ENCODE data around the gene POLR3C.

POLR3C gene

GRCh38 chr1:145858238-145858900 lies 34.4 kb downstream of the POLR3C start:
- no peak for DNase-seq (ENCODE audit: extremely low read depth, insufficient read length)
- H3K4me3 ChIP-seq (replicated peaks; ENCODE audit: low read depth, low read length) = peak overlapping the region; percentile 90
- TF ChIP-seq CTCF (IDR thresholded peaks at IDR 0.05; ENCODE audit: insufficient read depth, low read length, poor library complexity, severe bottlenecking) = no peak
- H3K36me3 ChIP-seq (ENCODE audit: control insufficient read depth, insufficient read depth, low read length) = peaks cover 5% of the 10 kb centered on the region
- no peaks in the 10 kb centered on the region for H3K27me3 ChIP-seq (replicated peaks; ENCODE audit: control insufficient read depth, insufficient read depth, low read length)

- H3K36me3 ChIP-seq (ENCODE audit: control insufficient read depth, insufficient read depth, low read length) = peaks cover 1% of the 10 kb centered on the region
- H3K27me3 ChIP-seq (replicated peaks; ENCODE audit: control insufficient read depth, insufficient read depth, low read length) = no peaks in the 10 kb centered on the region
- peak within 1 kb of the TSS; percentile 90 for H3K4me3 ChIP-seq (replicated peaks; ENCODE audit: low read depth, low read length)
- peak; percentile 96 for DNase-seq (ENCODE audit: extremely low read depth, insufficient read length)
- no peak for TF ChIP-seq CTCF (IDR thresholded peaks at IDR 0.05; ENCODE audit: insufficient read depth, low read length, poor library complexity, severe bottlenecking)
Measured at GRCh38 chr1:145858901-145859490, 35.0 kb downstream of the POLR3C start, which contains the start of gene PIAS3. TSS of gene PIAS3 (minus strand) at chr1:145859081. CDS start at chr1:145858990, 91 bp downstream.

DNA sequence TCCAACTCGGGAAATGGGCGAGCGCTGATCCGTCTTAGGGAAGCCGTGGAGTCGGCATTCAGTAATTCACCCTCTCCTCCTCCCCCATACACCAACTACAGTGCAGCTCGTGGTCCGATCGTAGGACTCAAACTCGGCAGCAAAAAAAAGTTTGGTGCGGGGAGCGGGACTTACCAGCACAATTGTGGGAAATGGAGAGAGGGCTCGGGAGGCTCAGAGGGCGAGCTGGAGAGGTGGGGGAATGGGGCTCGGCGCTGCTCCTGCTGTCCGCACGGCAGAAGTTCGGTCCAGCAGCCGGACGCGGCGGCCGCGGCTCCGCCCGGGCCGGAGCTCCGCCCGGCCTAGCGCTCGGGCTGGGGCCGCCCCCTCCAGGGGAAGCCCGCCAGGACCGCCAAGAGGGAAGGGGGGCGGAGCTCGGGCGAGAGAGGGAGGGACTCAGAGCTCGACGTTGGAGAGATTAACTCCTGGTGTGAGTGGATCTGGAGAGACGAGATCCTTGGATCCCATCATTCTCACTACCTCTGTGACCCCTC lies 35.6 kb downstream of the POLR3C start:
- Histone ChIP-seq H3K27me3 (replicated peaks; ENCODE audit: control insufficient read depth, insufficient read depth, low read length) (no peaks in the 10 kb centered on the region), H3K4me3 (replicated peaks; ENCODE audit: low read depth, low read length) (peak overlapping the region; percentile 90), H3K36me3 (ENCODE audit: control insufficient read depth, insufficient read depth, low read length) (peaks cover 1% of the 10 kb centered on the region)
- TF ChIP-seq CTCF (IDR thresholded peaks at IDR 0.05; ENCODE audit: insufficient read depth, low read length, poor library complexity, severe bottlenecking) = no peak
- DNase-seq (ENCODE audit: extremely low read depth, insufficient read length) = peak; percentile 87

DNA sequence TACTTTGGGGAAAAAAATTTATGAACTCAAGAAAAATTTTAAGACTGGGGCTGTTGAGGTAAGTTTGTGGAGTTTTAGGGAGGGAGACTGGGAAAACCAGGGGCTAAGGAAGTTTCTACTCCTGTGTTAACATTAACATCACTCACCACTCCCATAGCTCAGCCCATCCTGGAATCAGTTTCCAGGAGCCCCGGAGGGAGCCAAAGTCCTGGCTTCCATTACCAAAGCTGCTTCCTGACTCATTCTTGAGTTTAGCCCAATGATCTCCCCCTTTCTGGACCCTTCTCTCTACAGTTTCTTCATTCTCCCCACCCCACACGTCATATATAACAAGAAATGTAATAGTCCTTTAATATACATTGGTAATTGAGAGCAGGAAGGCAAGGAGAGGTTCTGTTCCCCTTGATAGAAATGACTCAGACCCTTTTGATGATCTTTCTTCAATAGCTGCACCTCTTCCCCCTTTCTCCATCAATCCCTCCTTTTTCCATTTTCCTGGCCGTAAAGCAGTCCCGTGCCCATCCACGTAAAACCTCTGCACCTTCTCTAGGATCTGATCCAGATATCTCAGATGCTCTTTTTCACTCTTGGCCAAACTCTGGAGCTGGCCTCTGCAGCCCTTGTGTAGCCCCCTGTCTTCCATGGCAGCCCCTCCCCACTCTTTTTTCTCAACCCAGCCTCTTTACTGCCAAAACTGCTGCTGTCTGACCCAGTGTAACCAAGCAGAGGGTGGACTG lies 39.5 kb downstream of the POLR3C start:
- Histone ChIP-seq H3K27me3 (replicated peaks; ENCODE audit: control insufficient read depth, insufficient read depth, low read length) (no peaks in the 10 kb centered on the region), H3K36me3 (ENCODE audit: control insufficient read depth, insufficient read depth, low read length) (no peaks in the 10 kb centered on the region), H3K4me3 (replicated peaks; ENCODE audit: low read depth, low read length) (no peak overlapping the region)
- no peak for DNase-seq (ENCODE audit: extremely low read depth, insufficient read length)
- TF ChIP-seq CTCF (IDR thresholded peaks at IDR 0.05; ENCODE audit: insufficient read depth, low read length, poor library complexity, severe bottlenecking) = no peak

GRCh38 chr1:145868232-145868631 lies 44.2 kb downstream of the POLR3C start:
- Histone ChIP-seq H3K27me3 (replicated peaks; ENCODE audit: control insufficient read depth, insufficient read depth, low read length) (no peaks in the 10 kb centered on the region; the same call in none of the 2 replicates), H3K36me3 (ENCODE audit: control insufficient read depth, insufficient read depth, low read length) (no peaks in the 10 kb centered on the region), H3K4me3 (replicated peaks; ENCODE audit: low read depth, low read length) (no peak overlapping the region)
- DNase-seq (ENCODE audit: extremely low read depth, insufficient read length) = no peak
- no peak for TF ChIP-seq CTCF (IDR thresholded peaks at IDR 0.05; ENCODE audit: insufficient read depth, low read length, poor library complexity, severe bottlenecking)

All from GM06990 (cell line).